GM10266 (cell line): ENCODE results near the gene GSN.

Source experiments
- DNase-seq: peaks from one replicate; pipeline ENCODE4 v3.0.0; 2012; ENCODE audit errors: extremely low spot score
- TF ChIP-seq, protein P1 (sequence below): IDR thresholded peaks from 2 replicates; pipeline ENCODE4 v1.5.1; 2012; ENCODE audit warnings: mild to moderate bottlenecking, low read depth; ENCODE audit not compliant: control insufficient read depth, insufficient read depth; ENCODE audit errors: missing control alignments

The GSN gene

DNA sequence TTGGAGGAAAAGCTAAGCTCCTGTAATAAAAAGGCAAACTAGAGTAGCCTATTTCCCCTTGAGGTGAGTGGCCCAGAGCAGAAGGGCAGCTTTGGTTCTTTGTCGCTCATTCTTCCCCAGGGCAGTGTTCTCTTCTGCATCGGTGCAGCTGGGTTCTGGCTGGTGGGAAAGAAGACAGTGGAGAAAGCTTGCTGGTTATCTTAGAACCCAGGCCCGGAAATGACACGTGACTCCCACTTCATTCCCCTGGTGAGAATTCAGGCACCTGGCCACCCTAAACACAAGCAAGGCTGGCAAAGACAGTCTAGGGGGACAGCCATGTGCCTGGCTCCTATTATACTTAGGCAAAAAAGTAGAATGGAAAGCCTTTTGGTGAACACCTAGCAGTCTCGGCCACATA lies 32.5 kb upstream of the GSN start:
- TF ChIP-seq, protein P1, sequence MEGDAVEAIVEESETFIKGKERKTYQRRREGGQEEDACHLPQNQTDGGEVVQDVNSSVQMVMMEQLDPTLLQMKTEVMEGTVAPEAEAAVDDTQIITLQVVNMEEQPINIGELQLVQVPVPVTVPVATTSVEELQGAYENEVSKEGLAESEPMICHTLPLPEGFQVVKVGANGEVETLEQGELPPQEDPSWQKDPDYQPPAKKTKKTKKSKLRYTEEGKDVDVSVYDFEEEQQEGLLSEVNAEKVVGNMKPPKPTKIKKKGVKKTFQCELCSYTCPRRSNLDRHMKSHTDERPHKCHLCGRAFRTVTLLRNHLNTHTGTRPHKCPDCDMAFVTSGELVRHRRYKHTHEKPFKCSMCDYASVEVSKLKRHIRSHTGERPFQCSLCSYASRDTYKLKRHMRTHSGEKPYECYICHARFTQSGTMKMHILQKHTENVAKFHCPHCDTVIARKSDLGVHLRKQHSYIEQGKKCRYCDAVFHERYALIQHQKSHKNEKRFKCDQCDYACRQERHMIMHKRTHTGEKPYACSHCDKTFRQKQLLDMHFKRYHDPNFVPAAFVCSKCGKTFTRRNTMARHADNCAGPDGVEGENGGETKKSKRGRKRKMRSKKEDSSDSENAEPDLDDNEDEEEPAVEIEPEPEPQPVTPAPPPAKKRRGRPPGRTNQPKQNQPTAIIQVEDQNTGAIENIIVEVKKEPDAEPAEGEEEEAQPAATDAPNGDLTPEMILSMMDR, result no peak
- no peak for DNase-seq

DNA sequence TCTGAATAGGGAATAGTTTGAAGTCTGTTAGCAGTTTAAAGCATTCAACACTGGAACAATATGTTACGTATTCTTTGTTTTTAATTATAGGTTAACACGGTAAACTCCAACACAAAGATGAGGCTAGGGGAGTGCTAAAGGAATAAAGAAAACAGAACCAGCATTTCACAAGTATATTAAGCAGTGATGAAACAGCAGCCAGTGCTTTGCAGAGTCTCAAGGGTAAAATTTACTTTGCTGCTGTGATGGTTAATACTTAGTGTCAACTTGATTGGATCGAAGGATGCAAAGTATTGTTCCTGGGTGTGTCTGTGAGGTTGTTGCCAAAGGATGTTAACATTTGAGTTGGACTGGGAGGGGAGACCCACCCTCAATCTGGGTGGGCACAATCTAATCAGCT lies 30.0 kb upstream of the GSN start:
- TF ChIP-seq, protein P1, result no peak
- DNase-seq, result no peak

DNA sequence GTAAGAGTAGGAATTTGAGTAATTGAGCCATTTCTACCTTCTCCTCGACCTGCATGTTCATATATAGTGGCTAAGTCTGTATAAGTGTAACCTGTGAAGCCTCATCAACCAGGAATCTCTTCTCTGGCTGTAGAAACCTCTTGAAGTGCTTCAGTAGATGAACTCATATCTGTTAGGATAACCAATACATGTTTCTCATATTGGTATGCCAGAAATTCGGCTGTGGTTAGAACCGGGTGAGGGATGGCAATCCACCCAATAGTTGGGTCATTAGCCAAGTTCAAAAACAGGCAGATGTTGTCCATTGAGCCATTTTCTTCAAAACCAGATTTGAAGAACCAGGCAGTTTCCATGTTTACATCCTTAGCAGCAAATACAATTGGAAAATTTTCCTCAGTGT lies 28.9 kb upstream of the GSN start:
- TF ChIP-seq, protein P1, result no peak
- no peak for DNase-seq

DNA sequence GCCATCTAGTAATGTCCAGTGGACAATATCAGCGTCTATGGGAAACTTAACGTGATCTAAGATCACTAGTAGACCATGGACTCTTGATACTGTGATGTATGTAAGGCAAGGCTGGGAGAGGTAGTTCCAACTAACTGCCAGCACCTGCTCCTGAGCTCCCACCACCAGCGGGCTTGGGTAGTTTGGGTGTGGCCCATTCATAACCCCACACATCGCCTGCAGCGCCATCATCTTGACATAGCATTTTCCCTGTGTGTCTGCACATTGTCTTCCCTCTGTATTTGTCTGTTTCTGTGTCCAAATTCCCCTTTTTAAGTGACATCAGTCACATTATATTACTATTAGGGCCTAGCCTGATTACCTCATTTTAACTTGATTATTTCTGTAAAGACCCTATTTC lies 28.1 kb upstream of the GSN start:
- no peak for DNase-seq
- TF ChIP-seq, protein P1, result no peak

DNA sequence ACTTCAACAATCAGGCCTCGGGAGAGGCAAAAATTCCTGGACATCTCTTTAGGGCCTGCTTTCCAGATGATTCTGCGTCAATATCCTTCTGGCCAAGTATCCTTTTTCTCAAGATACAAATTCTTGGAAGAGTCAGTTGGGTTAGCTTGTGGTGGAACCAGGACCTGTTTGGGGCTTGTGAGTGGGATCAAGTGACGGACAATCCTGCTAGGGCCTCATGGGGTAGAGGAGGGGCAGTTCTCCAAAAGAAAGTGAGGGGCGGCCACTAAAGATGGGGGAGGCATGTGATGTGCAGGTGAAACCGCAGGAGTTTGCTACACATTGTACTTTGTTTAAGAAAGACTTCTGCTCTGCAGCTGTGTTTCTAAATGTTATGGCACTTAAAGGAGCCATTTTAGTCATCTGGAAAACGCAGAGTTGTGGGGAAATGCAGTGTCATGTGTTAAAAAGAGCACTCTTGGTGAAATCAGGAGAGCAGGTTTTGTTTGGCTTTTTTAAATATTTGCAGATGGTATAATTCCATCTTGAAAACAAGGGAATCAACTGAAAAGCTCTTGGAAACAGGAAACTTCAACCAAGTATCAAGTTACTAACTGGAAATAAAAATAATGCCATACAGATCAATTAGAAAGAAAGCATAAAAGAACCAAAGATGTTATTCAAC lies 27.4 kb upstream of the GSN start:
- DNase-seq, result no peak

DNA sequence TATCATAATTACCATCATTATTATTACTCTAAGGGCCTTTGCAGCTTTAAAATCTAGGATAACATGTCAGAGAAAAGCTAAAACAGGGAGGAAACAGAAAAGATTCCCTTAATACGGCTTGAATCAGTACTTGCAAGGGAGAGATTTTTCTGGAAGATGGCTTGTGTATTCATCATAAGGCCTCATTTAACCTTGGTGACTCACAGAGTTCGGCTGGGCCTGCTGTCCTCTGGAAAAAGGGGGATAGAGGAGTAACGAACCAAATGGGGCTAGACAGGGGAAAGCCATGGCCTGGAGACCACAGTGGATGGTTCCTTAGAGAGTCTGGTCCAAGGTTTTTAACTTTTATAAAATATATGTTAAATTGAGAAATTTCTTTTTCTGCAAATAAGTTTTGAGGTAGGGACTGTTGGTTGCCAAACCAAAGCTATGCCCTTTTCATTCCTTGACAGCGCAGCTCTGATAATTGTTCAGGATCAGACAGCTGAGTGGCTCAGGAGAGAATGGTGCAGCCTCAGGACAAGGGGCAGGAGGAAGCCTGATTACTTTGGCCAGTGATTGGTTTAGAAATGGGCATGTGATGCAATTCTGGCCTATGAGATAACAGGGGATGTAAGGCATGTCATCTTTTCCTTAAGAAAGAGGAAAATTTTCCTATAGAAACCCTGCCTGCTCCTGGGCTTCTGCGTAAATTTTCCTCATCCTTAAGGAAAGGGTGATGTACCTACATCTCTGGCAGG lies 25.6 kb upstream of the GSN start:
- no peak for DNase-seq
- TF ChIP-seq, protein P1, result no peak

More for the DNA sequence above, 27.4 kb upstream of the GSN start:
- TF ChIP-seq, protein P1, result no peak

DNA sequence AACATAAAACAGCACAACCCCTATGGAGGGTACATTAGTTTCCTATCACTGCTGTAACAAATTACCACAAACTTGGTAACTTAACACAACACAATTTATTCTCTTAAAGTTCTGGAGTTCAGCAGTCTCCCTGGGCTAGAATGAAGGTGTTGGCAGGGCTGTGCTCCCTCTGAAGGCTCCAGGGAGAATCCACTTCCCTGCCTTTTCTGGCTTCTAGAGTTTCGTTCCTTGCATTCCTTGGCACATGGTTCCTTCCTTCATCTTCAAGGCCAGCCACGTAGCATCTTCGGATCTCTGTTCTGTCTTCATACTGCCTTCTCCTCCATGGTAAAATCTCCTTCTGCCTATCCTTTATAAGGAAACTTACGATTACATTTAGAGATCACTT lies 25.0 kb upstream of the GSN start:
- DNase-seq, result no peak
- TF ChIP-seq, protein P1, result no peak
